NAMALWA (cell line): ENCODE measurements around the gene INAFM2.

Experiments used
- DNase-seq: peaks from one replicate; pipeline ENCODE4 v3.0.0-alpha.2; 2015; ENCODE audit warnings: low spot score

INAFM2 gene

GRCh38 chr15:40306908-40307307 is 16.6 kb upstream of the INAFM2 start:
- DNase-seq: no peak

GRCh38 chr15:40307421-40308211 is 15.9 kb upstream of the INAFM2 start, which contains the start of gene PLCB2:
Gene PLCB2, minus strand, starts transcription at chr15:40307935. Its CDS starts 263 bp downstream, at chr15:40307672.
- DNase-seq: peak; percentile 78

- DNase-seq: no peak
Measured at GRCh38 chr15:40309344-40309862, 14.1 kb upstream of the INAFM2 start.

- DNase-seq: peak; percentile 67
Measured at GRCh38 chr15:40310001-40310959, 13.2 kb upstream of the INAFM2 start.

- DNase-seq: no peak
Measured at GRCh38 chr15:40310993-40311392, 12.5 kb upstream of the INAFM2 start.

GRCh38 chr15:40312370-40313158 is 10.9 kb upstream of the INAFM2 start:
- no peak for DNase-seq

- DNase-seq: peak; percentile 64
Measured at GRCh38 chr15:40313531-40314398, 9.7 kb upstream of the INAFM2 start.

- no peak for DNase-seq
Measured at GRCh38 chr15:40314723-40315276, 8.7 kb upstream of the INAFM2 start.

GRCh38 chr15:40316931-40317330 is 6.6 kb upstream of the INAFM2 start:
- no peak for DNase-seq

GRCh38 chr15:40317580-40317979 is 5.9 kb upstream of the INAFM2 start:
- DNase-seq: no peak

- no peak for DNase-seq
Measured at GRCh38 chr15:40320409-40320808, 3.1 kb upstream of the INAFM2 start.

GRCh38 chr15:40320931-40321371 is 2.5 kb upstream of the INAFM2 start:
- peak; percentile 87 for DNase-seq

GRCh38 chr15:40322531-40323238 is 807 bp upstream of the INAFM2 start:
- no peak for DNase-seq

- no peak for DNase-seq
Measured at GRCh38 chr15:40323953-40324937, 753 bp downstream of the INAFM2 start.

- DNase-seq: no peak
Measured at GRCh38 chr15:40325188-40325587, 1.7 kb downstream of the INAFM2 start.

- DNase-seq: no peak
Measured at GRCh38 chr15:40325700-40326099, 2.2 kb downstream of the INAFM2 start.

GRCh38 chr15:40327457-40327856 is 4.0 kb downstream of the INAFM2 start:
- DNase-seq: no peak

- no peak for DNase-seq
Measured at GRCh38 chr15:40328176-40328575, 4.7 kb downstream of the INAFM2 start.
